ENCODE results near the gene ALG1L2.
"Not testable (repeated sequence)": the region's sequence is repeated elsewhere in the genome, so short reads cannot be mapped to it uniquely, and the experiment has no call there.

The ALG1L2 gene

GRCh38 chr3:130122891-130123775 is 41.5 kb downstream of the ALG1L2 start:
- H3K4me3 ChIP-seq (ENCODE audit: low read depth, low read length), result not testable (repeated sequence)

GRCh38 chr3:130125406-130125805 is 43.8 kb downstream of the ALG1L2 start:
- not testable (repeated sequence) for H3K4me3 ChIP-seq (ENCODE audit: low read depth, low read length)

GRCh38 chr3:130136337-130136736 is 54.7 kb downstream of the ALG1L2 start:
- not testable (repeated sequence) for H3K4me3 ChIP-seq (ENCODE audit: low read depth, low read length)

- H3K4me3 ChIP-seq (ENCODE audit: low read depth, low read length), result not testable (repeated sequence)
These were observed 56.1 kb downstream of the ALG1L2 start for GRCh38 chr3:130137685-130138084.

- H3K4me3 ChIP-seq (ENCODE audit: low read depth, low read length), result not testable (repeated sequence)
These were observed 57.4 kb downstream of the ALG1L2 start for GRCh38 chr3:130138992-130139391.

GRCh38 chr3:130140756-130141155 is 59.1 kb downstream of the ALG1L2 start:
- H3K4me3 ChIP-seq (ENCODE audit: low read depth, low read length), result not testable (repeated sequence)

- H3K4me3 ChIP-seq (ENCODE audit: low read depth, low read length), result not testable (repeated sequence)
These were observed 62.2 kb downstream of the ALG1L2 start for GRCh38 chr3:130143648-130144327.

- H3K4me3 ChIP-seq (ENCODE audit: low read depth, low read length), result not testable (repeated sequence)
These were observed 62.7 kb downstream of the ALG1L2 start for GRCh38 chr3:130144328-130144650.

- not testable (repeated sequence) for H3K4me3 ChIP-seq (ENCODE audit: low read depth, low read length)
These were observed 63.8 kb downstream of the ALG1L2 start for GRCh38 chr3:130145456-130145855.

- not testable (repeated sequence) for H3K4me3 ChIP-seq (ENCODE audit: low read depth, low read length)
These were observed 64.8 kb downstream of the ALG1L2 start for GRCh38 chr3:130146465-130146864.
